HEK293 (cell line): Measurements from ENCODE around the gene SAYSD1.
A peak's percentile ranks its signal among the peaks of the same experiment; 100 is the strongest.

Experiments
- CTCF ChIA-PET: fragments of 350-600 bp; formaldehyde crosslinking; extraction: SDS; loops from one replicate; lab custom pipeline; 2021; ENCODE audit warnings: antibody characterized with exemption; lab: Yijun Ruan, JAX
- POLR2A ChIA-PET: fragments of 300-600 bp; formaldehyde crosslinking; extraction: SDS; loops from one replicate; lab custom pipeline; 2020; ENCODE audit warnings: antibody characterized with exemption, inconsistent platforms; lab: Yijun Ruan, JAX
- H3K27ac ChIP-seq: fragments of 200-500 bp; sonication (Bioruptor generic); 2 replicates; pipeline ENCODE4 v1.5.1; 2014; ENCODE audit warnings: low read depth, low read length, control low read depth, inconsistent platforms; ENCODE audit errors: extremely low read depth
- H3K36me3 ChIP-seq, 2 experiments: fragments of 200-500 bp in 1 of 2; sonication (Bioruptor generic) in 1 of 2; 1 replicate in 1 of 2; 2 replicates in 1 of 2; pipeline ENCODE4 v1.5.1; 2014 to 2017; ENCODE audit warnings: inconsistent platforms in 2 of 2, low read length in 2 of 2; ENCODE audit not compliant: control insufficient read depth in 2 of 2, insufficient read depth in 1 of 2
- H3K4me1 ChIP-seq: fragments of 200-500 bp; sonication (Bioruptor generic); 2 replicates; pipeline ENCODE4 v1.5.1; 2014; ENCODE audit warnings: mild to moderate bottlenecking, low read length, inconsistent platforms; ENCODE audit not compliant: control insufficient read depth, insufficient read depth
- H3K4me3 ChIP-seq: 2 replicates; pipeline ENCODE4 v1.5.1; 2011; ENCODE audit warnings: low read depth, mild to moderate bottlenecking, control low read depth, low read length, moderate library complexity
- H3K9me3 ChIP-seq: fragments of 200-500 bp; sonication (Bioruptor generic); 2 replicates; pipeline ENCODE4 v1.5.1; 2014; ENCODE audit warnings: low read depth, low read length, inconsistent platforms; ENCODE audit not compliant: control insufficient read depth, insufficient read depth
- AEBP2 ChIP-seq: fragments of 450-650 bp; formaldehyde crosslinking; IDR thresholded peaks from 2 replicates; pipeline ENCODE4 v1.5.1; 2016; ENCODE audit warnings: missing biosample characterization, missing genetic modification characterization, borderline replicate concordance
- GLIS2 ChIP-seq: fragments of 450-650 bp; formaldehyde crosslinking; IDR thresholded peaks from 2 replicates; pipeline ENCODE4 v1.5.1; 2016; ENCODE audit warnings: missing biosample characterization, missing genetic modification characterization
- IKZF3 ChIP-seq: fragments of 450-650 bp; IDR thresholded peaks from 2 replicates; pipeline ENCODE4 v1.5.0; 2018; ENCODE audit warnings: missing biosample characterization, mild to moderate bottlenecking, missing genetic modification characterization, moderate library complexity
- OSR2 ChIP-seq: fragments of 450-650 bp; formaldehyde crosslinking; IDR thresholded peaks from 2 replicates; pipeline ENCODE4 v1.5.1; 2016; ENCODE audit warnings: missing biosample characterization, missing genetic modification characterization
- TRIM28 ChIP-seq: IDR thresholded peaks from 2 replicates; pipeline ENCODE4 v1.6.1; 2011; ENCODE audit warnings: low read length, control low read depth, borderline replicate concordance
- WT1 ChIP-seq: fragments of 450-650 bp; formaldehyde crosslinking; IDR thresholded peaks from 2 replicates; pipeline ENCODE4 v1.5.1; 2016; ENCODE audit warnings: missing biosample characterization, missing genetic modification characterization
- ZBTB7A ChIP-seq: fragments of 450-650 bp; formaldehyde crosslinking; IDR thresholded peaks from 2 replicates; pipeline ENCODE4 v1.5.1; 2016; ENCODE audit warnings: low read depth, missing biosample characterization, missing genetic modification characterization
- ZBTB8A ChIP-seq: fragments of 450-650 bp; formaldehyde crosslinking; IDR thresholded peaks from 2 replicates; pipeline ENCODE4 v1.5.1; 2016; ENCODE audit warnings: missing biosample characterization, missing genetic modification characterization
- ZEB2 ChIP-seq: fragments of 450-650 bp; formaldehyde crosslinking; IDR thresholded peaks from 2 replicates; pipeline ENCODE4 v1.5.1; 2016; ENCODE audit warnings: missing biosample characterization, missing genetic modification characterization
- ZFP37 ChIP-seq: fragments of 450-650 bp; formaldehyde crosslinking; IDR thresholded peaks from 2 replicates; pipeline ENCODE4 v1.5.1; 2016; ENCODE audit warnings: missing biosample characterization, missing genetic modification characterization
- ZNF10 ChIP-seq: fragments of 450-650 bp; formaldehyde crosslinking; IDR thresholded peaks from 2 replicates; pipeline ENCODE4 v1.5.1; 2017; ENCODE audit warnings: missing biosample characterization, missing genetic modification characterization
- ZNF112 ChIP-seq: fragments of 450-650 bp; formaldehyde crosslinking; IDR thresholded peaks from 2 replicates; pipeline ENCODE4 v1.5.0; 2017; ENCODE audit warnings: missing biosample characterization, missing genetic modification characterization
- ZNF140 ChIP-seq: fragments of 450-650 bp; formaldehyde crosslinking; IDR thresholded peaks from 2 replicates; pipeline ENCODE4 v1.5.1; 2016; ENCODE audit warnings: missing biosample characterization, missing genetic modification characterization
- ZNF148 ChIP-seq: fragments of 450-650 bp; formaldehyde crosslinking; IDR thresholded peaks from 2 replicates; pipeline ENCODE4 v1.5.0; 2017; ENCODE audit warnings: missing biosample characterization, missing genetic modification characterization, borderline replicate concordance
- ZNF341 ChIP-seq: fragments of 450-650 bp; formaldehyde crosslinking; IDR thresholded peaks from 2 replicates; pipeline ENCODE4; 2016; ENCODE audit warnings: low read depth, missing biosample characterization, missing genetic modification characterization
- ZNF423 ChIP-seq: fragments of 450-650 bp; formaldehyde crosslinking; IDR thresholded peaks from 2 replicates; pipeline ENCODE4 v1.5.1; 2016; ENCODE audit warnings: missing biosample characterization, missing genetic modification characterization
- ZNF510 ChIP-seq: fragments of 450-650 bp; formaldehyde crosslinking; IDR thresholded peaks from 2 replicates; pipeline ENCODE4 v1.5.1; 2018; ENCODE audit warnings: mild to moderate bottlenecking, missing genetic modification characterization, missing biosample characterization; ENCODE audit not compliant: insufficient replicate concordance
- ZNF626 ChIP-seq: fragments of 450-650 bp; sonication (Bioruptor Pico); formaldehyde crosslinking; IDR thresholded peaks from 2 replicates; pipeline ENCODE4 v1.5.1; 2018; ENCODE audit warnings: missing biosample characterization, missing genetic modification characterization, inconsistent platforms
- ZNF660 ChIP-seq: fragments of 450-650 bp; IDR thresholded peaks from 2 replicates; pipeline ENCODE4 v1.5.1; 2018; ENCODE audit warnings: missing biosample characterization, mild to moderate bottlenecking, missing genetic modification characterization
- ZNF707 ChIP-seq: fragments of 450-650 bp; formaldehyde crosslinking; IDR thresholded peaks from 2 replicates; pipeline ENCODE4 v1.5.1; 2016; ENCODE audit warnings: missing biosample characterization, missing genetic modification characterization
- ZNF791 ChIP-seq: fragments of 450-650 bp; formaldehyde crosslinking; IDR thresholded peaks from 2 replicates; pipeline ENCODE4 v1.5.1; 2016; ENCODE audit warnings: missing biosample characterization, missing genetic modification characterization
- ZNF792 ChIP-seq: fragments of 450-650 bp; formaldehyde crosslinking; IDR thresholded peaks from 2 replicates; pipeline ENCODE4 v1.5.1; 2016; ENCODE audit warnings: missing biosample characterization, missing genetic modification characterization
- ZNF843 ChIP-seq: fragments of 450-650 bp; formaldehyde crosslinking; IDR thresholded peaks from 2 replicates; pipeline ENCODE4 v1.5.1; 2016; ENCODE audit warnings: missing biosample characterization, missing genetic modification characterization
- TF ChIP-seq, protein P1 (sequence below): fragments of 450-650 bp; formaldehyde crosslinking; IDR thresholded peaks from 2 replicates; pipeline ENCODE4 v1.5.1; 2017; ENCODE audit warnings: missing biosample characterization, missing genetic modification characterization
- TF ChIP-seq, protein P2 (sequence below): fragments of 450-650 bp; formaldehyde crosslinking; IDR thresholded peaks from 2 replicates; pipeline ENCODE4 v1.5.1; 2016; ENCODE audit warnings: missing biosample characterization, missing genetic modification characterization
- TF ChIP-seq, protein P3 (sequence below): fragments of 450-650 bp; formaldehyde crosslinking; IDR thresholded peaks from 2 replicates; pipeline ENCODE4 v1.5.1; 2016; ENCODE audit warnings: missing biosample characterization, missing genetic modification characterization

Gene SAYSD1

GRCh38 chr6:39061182-39061581, 53.8 kb downstream of the SAYSD1 start (continued):
- TF ChIP-seq ZNF510 (tag by site-specific recombination) (no peak), ZNF792 (tag by site-specific recombination) (no peak), OSR2 (tag by site-specific recombination) (peak; percentile 88), IKZF3 (tag by site-specific recombination) (0 out of 2 replicates have a peak, but pooled peaks have one; percentile 20), ZNF660 (tag by site-specific recombination) (no peak), ZNF140 (no peak), ZNF148 (tag by site-specific recombination) (no peak), ZBTB8A (tag by site-specific recombination) (peak; percentile 79), ZNF112 (tag by site-specific recombination) (no peak), ZNF707 (tag by site-specific recombination) (no peak), ZNF791 (tag by site-specific recombination) (no peak), ZNF843 (peak; percentile 80), WT1 (peak; percentile 95), ZEB2 (tag by site-specific recombination) (no peak), ZNF626 (tag by site-specific recombination) (no peak), ZFP37 (no peak), ZBTB7A (tag by site-specific recombination) (no peak), AEBP2 (tag by site-specific recombination) (no peak)
- TF ChIP-seq, protein P1, sequence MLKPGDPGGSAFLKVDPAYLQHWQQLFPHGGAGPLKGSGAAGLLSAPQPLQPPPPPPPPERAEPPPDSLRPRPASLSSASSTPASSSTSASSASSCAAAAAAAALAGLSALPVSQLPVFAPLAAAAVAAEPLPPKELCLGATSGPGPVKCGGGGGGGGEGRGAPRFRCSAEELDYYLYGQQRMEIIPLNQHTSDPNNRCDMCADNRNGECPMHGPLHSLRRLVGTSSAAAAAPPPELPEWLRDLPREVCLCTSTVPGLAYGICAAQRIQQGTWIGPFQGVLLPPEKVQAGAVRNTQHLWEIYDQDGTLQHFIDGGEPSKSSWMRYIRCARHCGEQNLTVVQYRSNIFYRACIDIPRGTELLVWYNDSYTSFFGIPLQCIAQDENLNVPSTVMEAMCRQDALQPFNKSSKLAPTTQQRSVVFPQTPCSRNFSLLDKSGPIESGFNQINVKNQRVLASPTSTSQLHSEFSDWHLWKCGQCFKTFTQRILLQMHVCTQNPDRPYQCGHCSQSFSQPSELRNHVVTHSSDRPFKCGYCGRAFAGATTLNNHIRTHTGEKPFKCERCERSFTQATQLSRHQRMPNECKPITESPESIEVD (tag by site-specific recombination), result peak; percentile 44; the same call in 1 of the 2 replicates
- TF ChIP-seq, protein P2, sequence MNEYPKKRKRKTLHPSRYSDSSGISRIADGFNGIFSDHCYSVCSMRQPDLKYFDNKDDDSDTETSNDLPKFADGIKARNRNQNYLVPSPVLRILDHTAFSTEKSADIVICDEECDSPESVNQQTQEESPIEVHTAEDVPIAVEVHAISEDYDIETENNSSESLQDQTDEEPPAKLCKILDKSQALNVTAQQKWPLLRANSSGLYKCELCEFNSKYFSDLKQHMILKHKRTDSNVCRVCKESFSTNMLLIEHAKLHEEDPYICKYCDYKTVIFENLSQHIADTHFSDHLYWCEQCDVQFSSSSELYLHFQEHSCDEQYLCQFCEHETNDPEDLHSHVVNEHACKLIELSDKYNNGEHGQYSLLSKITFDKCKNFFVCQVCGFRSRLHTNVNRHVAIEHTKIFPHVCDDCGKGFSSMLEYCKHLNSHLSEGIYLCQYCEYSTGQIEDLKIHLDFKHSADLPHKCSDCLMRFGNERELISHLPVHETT (tag by site-specific recombination), result no peak
- TF ChIP-seq, all 188 proteins: peak for 22

DNA sequence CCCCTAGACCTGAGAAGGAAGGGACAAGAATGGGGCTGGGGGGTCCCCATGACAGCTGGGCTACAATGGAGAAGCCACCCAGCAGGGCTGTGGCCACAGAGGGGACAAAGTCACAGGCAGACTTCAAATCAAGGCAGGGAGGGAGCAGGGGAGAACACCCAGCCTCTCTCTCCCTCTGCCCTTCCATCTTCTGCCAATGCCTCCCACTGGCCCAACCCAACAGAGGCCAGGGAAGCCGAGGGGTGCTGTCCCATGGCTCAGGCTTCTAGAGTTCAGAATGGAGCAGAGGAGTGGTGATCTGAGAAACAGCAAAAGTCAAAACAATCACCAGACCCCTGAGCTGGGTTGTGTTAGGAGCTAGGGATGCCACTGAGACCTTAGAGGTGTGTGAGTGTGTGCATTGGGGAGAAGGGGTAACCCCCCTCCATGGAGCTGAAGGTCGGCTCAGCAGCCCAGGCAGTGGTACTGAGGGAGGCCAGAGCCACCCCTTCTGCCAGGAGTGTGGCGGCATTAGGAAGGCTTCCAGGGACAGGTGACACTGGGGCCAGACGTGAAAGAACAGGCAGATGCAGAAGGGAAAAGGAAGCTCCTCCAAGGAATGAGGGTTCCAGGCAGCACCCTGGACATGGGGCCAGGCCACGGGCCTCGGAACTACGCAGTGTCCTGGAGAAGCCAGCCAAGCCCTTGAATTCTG, 54.4 kb downstream of the SAYSD1 start:
- no peaks in the 10 kb centered on the region for H3K36me3 ChIP-seq
- H3K9me3 ChIP-seq, result no peaks in the 10 kb centered on the region
- ChIA-PET POLR2A (no interaction called here), CTCF (interaction anchor here (0.6 to 2.3 kb wide), 4 partner anchors 31 to 805 kb away, joined by 3 to 7 read pairs (median 3); no protein-coding TSS in a partner anchor)
- peaks cover 27% of the 10 kb centered on the region for H3K4me1 ChIP-seq
- peak overlapping the region; percentile 66; the same call in 1 of the 2 replicates for H3K27ac ChIP-seq
- no peak overlapping the region for H3K4me3 ChIP-seq
- TF ChIP-seq TRIM28, result no peak
- peak; percentile 10 for TF ChIP-seq GLIS2 (tag by site-specific recombination)
- no peak for TF ChIP-seq ZNF626 (tag by site-specific recombination)
- peak; percentile 94 for TF ChIP-seq ZNF341 (tag by site-specific recombination)
- TF ChIP-seq, protein P3, sequence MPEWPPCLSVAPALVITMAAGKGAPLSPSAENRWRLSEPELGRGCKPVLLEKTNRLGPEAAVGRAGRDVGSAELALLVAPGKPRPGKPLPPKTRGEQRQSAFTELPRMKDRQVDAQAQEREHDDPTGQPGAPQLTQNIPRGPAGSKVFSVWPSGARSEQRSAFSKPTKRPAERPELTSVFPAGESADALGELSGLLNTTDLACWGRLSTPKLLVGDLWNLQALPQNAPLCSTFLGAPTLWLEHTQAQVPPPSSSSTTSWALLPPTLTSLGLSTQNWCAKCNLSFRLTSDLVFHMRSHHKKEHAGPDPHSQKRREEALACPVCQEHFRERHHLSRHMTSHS, result no peak
- no peak for TF ChIP-seq ZNF10 (tag by site-specific recombination)
- TF ChIP-seq ZNF423 (tag by site-specific recombination), result no peak
